Hematopoietic multipotent progenitor cell (in vitro differentiated cells): ENCODE results near the gene CHD9. TPM values are rescaled to one million over a fixed set of nuclear protein-coding genes. Genes with fewer than 3 reads are reported as not detected.
A peak's percentile ranks its signal among the peaks of the same experiment; 100 is the strongest.
"Not testable (repeated sequence)": the region's sequence is repeated elsewhere in the genome, so short reads cannot be mapped to it uniquely, and the experiment has no call there.

ENCODE experiments used
- DNase-seq, 3 donors: peaks; one replicate each; pipeline ENCODE4 v3.0.0-alpha.2; 2011 to 2015; ENCODE audit warnings: low read depth in 2 of 3, low spot score in 2 of 3
- total RNA-seq: library from RNA; depleted of rRNA; stranded (reverse); fragments of >200 nt; gene quantifications from one replicate; pipeline ENCODE4 v1.2.3, GENCODE V29; 2012

CHD9 gene
- total RNA-seq, 1 donor, result 44.7 TPM

DNA sequence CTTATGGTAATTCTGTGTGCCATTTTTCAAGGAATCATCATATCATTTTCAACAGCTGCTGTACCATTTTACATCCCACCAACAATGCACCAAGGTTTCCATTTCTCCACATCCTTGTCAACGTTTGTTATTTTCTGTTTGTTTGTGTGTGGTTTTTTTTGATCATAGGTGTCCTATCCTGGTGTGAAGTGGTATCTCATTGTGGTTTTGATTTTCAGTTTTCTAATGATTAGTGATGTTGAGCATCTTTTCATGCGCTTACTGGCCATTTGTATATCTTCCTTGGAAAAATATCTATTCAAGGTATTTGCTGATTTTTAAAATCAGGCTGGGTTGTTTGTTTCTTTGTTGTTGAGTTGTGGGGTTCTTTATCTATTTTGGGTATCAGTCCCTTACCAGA is 15.0 kb downstream of the CHD9 start:
- DNase-seq, result no peak

DNA sequence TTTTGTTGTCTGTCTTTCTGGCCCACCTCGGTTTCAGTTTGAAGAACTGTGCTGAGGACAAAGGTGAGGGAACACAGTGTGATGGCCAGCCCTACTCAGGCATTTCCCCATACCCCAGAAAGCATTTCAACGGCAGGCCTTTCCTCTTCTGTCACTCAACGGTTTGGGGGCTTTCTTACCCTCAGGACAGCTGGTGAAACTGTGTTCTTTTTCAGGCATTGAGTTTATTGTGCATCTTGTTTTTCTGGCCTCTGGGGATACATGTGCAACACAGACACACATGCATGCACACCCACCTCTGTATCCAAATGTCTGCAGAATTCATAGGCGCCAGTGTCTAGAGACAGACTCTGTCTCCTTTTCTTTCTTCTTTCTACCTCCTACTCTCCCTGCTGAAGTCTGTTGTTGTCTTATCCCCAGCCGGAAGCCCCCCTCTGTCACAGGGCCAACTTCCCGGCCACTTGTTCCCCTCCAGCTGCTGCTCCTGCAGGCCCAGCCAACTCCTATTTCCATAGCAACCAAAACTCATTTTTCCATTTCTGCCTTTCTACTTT is 17.0 kb downstream of the CHD9 start:
- DNase-seq, result peak in 2 of 3 donors; percentile 40 to 67

DNA sequence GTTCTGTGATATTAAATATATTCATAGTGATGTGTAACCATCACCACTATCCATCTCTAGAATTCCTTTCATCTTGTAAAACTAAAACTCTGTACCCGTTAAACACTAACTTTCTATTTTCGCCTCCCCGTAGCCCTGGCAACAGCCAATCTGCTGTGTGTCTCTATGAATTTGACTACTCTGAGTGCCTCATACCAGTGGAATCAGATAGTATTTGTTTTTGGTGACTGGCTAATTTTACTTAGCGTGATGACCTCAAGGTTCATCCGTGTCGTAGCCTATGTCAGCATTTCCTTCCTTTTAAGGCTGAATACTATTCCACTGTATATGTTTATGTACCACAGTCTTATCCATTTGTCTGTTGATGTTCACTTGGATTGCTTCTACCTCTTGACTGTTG is 18.2 kb downstream of the CHD9 start:
- DNase-seq, result no peak

DNA sequence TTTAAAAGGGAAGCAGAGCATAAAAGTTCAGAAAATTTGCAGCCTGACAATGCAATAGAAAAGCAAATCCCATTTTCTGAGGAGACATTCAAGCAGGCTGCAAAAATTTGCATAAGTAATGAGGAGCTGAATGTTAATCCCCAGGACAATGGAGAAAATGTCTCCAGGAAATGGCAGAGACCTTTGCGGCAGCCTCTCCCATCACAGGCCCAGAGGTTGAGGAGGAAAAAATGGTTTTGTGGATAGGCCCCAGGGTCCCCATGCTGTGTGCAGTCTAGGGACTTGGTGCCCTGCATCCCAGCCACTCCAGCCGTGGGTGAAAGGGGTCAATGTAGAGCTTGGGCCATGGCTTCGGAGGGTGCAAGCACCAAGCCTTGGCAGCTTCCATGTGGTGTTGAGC is 19.5 kb downstream of the CHD9 start:
- DNase-seq, result not testable (repeated sequence)

DNA sequence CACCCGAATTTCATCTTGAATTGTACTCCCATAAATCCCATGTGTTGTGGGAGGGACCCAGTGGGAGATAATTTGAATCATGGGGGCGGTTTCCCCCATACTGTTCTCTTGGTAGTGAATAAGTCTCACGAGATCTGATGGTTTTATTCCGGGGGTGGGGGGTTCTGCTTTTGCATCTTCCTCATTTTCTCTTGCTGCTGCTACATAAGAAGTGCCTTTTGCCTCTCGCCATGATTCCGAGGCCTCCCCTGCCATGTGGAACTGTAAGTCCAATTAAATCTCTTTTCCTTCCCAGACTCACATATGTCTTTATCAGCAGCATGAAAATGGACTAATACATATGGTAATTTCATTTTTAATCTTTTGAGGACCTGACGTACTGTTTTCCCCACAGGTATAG is 20.7 kb downstream of the CHD9 start:
- DNase-seq, result not testable (repeated sequence)

DNA sequence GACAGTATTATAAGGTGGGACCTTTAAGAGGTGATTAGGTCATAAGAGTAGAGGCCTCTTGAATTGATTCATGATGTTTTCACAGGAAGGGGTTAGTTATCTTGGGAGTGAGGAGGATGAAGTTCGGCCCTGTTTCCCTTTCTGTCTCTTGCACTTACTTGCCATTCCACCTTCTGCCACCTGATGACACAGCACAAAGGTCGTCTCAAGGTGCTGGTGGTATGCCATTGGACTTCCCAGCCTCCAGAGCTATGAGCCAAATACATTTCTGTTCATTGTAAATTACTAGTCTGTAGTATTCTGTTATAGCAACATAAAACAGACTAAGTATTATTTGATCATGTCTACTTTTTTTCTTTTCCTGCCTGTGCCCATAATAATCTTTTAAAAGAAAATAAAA is 23.5 kb downstream of the CHD9 start:
- no peak for DNase-seq

DNA sequence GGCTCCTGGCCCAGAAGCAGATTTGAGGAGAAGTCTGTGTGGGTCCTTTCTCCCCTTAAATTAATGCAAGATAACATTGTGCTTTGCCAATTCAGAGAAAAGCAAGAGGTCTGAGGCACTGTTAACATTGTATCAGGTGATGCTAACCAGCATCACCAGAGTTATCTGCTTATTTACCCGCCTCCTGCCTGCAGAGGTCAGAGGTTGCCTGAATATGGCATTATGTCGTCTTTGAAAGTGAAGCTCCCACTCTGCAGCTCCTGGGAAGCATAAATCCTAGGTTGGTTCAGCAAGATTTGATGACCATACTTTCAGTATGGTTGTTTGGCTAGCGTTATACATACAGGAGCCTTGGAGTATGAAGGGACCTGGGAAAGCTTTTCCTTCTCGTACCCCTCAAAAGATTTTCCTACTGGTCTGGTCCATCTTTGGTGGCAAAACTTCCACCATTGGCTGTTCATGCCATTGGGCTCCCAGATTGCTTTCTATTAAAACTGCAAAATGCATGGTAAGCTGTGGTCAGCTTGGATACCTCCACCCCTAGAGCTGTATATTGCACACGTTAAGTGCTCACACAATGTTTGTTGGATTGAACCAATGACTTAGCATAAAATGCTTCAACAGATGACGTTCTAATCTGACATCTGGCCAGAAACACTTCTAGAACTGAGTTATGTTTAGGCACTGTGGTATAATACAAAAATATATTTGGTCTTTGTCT is 24.1 kb downstream of the CHD9 start:
- DNase-seq, result peak in 1 of 3 donors; percentile 40

DNA sequence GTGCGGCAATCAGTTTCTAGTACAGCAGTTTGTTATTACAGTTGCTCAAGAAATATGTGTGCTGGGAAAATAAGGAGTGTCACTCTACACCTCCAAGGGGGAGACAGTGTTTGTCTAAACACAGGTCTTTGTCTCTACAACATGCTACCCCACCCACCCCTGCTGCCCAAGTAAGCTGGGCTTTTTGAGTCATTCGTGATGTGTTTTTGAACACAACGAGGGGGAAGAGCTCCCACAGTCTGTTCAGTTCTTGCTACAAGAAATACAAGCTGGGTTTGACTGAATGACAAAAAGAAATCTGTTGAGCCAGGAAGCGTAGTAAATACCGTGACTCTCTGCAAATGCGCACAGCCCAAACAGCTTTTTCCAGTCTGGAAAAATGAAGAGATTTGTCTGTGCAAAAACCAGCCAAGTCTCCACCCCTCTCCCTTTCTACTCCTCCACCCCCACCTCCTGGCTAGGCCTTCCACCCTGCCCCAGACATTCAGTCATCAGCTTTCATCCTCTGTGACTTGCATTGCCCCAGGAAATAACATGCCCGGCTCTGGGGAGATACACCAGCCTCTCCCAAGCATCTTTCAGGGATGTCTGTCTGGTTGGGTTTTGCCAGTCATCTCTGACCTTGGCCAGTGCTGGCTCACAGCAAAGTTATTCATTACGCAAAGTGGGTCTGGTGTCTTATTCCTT is 25.7 kb downstream of the CHD9 start:
- DNase-seq, result no peak

DNA sequence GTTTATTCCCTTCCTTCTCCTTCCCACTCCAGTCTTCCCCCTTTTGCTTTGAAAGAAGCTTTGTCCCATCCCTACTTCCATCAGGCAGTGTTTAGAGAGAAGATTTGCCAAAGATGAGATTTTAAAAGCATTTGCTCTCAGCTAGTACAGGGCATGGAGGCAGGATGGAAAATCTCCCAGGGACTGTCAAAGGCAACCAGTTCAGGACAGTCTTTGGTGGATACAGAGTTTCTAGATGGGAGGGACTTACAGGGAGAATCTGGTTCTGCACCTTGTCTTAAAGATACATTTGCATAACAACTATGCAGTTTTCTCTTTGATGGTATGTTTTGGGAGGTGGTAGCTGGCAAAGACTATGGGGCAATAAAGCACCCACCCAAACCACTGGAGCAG is 26.2 kb downstream of the CHD9 start:
- DNase-seq, result no peak

DNA sequence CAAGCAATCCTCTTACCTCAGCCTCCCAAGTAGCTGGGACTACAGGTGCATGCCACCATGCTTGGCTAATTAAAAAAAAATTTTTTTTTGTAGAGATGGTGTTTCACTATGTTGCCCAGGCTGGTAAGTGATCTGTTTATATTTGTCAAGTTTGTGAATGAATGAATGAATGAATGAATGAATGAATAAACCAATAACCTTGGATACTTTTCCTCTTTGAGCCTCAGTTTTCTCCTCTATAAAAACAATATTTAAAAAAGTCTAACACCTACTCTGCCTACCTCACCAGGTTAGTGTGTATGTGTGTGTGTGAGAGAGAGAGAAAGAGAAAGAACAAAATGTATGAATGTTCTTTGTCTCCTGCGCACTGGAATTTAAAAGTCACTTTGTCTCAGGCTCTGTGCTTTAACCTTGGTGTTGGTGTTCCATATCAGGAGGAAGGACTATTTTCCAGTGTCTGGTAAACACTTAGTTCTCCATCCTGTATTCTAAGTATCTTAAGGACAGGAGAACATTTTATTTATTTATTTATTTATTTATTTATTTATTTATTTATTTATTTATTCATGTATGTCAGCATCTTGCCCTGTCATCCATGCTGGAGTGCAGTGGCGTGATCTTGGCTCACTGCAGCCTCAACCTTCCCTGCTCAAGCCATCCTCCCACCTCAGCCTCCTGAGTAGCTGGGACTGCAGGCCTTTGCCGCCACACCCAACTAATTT is 27.1 kb downstream of the CHD9 start:
- DNase-seq, result no peak

DNA sequence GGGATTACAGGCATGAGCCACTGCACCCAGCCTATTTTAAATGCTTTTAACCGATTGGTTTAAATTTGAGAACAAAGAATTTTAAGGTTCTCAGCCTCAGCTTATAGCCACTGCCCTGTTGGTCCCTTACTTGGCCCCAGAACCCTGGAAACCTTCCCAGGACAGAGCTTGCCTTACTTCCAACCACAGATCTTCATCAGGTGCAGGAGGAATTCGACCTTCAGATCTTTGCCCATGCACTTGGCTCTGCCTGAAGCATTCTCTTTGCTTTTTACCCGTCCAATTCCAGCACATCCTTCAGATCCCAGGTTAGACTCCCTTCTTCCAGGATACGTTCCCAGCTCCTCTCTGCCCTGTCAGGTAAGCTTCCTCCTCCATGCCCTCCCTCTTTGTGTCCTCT is 27.7 kb downstream of the CHD9 start:
- DNase-seq, result no peak

DNA sequence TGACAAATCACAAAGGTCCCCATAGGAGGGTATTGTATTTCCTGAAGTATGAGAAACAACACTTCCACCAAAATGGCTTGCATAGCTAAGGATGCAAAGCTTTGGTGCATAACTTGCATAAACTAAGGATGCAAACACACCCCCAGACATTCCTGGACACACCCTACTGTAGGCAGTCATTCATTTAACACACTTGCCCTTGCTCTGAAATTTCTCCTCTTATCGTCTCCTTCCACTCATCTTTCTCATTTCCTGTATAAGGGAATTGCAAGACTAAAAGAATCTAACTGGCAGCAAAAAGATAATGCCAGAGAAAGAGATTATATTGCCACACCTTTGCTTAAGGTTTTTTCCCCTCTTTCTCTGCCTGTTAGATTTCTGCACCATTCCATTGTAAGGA is 28.3 kb downstream of the CHD9 start:
- no peak for DNase-seq

DNA sequence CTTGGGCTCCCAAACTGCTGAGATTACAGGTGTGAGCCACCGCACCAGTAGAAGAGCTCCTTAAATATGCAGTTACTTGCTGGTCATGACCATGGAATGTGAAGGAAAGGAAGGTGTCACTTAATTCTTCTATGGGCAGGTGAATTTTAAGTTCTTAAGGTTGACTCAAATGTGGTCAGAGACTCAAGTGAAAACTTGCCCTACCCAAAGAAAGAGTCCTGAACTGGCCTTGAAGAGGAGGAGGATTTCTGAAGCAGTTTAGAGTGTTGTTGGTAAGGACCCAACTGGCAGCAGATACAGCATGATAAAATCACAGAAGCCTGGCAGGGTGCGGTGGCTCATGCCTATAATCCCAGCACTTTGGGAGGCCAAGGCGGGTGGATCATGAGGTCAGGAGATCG is 29.4 kb downstream of the CHD9 start:
- DNase-seq, result no peak

DNA sequence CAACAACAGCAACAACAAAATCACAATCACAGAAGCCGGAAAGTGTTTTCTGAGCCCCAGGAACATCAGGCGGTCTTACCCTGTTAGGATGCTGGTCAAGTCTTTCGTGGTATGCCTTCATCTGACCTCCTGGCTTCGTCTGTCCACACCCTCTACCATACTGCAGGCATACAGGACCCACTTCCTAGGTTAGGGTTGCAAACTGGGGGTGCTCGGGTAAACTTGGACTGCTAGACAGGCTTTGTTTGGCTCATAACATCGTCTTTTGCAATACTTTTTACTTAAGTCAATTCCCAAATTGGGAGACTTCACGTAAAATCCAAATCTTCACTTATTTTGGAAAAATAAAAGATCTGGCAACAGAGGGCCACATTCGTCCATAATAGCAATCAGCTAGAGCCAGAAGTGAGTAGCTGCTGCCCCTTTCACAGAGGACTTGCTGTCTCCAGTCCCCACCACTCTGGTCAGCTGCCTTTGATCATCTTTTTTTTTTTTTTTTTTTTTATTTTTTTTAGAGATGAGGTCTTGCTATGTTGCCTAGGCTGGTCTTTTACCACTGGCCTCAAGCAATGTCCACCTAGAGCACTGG is 30.0 kb downstream of the CHD9 start:
- no peak for DNase-seq

DNA sequence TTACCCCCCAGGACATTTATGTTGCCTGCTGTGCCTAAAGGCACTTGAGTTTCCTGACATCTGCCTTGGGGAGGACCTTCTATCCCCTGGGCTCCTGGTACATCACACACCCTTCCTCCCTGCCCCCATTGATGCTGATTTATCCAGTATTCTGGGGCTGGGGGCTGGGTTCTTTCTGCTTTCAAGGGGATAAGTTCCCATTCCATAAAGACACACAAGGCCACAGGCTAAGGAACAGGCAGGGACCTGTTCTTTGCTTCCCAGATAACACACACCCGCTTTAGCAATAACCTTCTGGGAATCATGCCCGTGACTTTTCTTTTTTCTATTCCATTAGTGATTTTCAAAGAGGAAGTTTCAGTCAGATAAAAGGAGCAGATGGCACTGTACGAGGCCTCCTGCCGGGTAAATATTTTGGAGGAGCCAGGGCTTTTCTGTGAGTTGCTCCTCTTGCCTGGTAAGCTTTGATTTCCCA is 30.6 kb downstream of the CHD9 start:
- DNase-seq, result no peak

DNA sequence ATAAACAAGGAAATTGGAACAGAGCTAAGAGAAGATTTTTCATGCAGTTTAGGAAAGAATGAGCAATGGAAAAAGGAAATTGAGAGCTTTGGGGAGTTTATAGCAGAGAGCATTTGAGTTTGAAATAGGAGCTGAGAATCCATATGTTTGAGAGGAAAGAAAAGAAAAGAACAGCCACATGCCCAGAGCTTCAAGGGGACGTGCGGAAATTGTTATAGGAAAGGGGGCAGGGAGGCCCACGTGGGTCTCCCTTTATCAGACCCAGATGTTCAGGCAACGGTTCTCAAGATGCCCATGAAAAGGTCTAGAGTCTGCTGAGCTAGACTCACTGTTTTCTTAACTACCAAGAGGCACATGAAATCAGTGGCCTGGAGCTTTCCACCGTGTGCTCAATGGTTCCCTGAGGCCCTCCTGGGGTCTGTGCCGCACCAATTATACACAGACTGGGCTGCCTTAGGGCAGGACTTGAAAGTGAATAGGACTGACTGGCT is 31.2 kb downstream of the CHD9 start:
- no peak for DNase-seq

DNA sequence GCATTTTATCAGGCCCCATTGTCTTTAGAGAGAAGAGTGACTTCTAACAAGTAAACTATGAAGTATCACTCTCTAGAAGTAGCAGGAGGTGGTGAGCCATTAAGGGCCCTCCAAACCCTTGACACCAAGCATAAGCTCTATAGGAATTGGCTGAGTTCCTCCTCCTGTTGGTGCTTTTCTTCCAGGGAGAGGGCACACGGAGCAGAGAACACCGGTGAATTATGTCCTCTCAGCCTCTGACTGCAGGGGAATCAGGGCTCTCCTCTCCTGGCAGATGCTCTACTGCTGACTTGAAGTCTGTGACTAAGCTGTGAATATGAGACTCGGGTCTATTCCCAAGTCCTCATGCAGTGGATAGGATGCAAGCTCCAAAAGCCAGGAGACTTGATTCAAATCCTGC is 32.3 kb downstream of the CHD9 start:
- no peak for DNase-seq

DNA sequence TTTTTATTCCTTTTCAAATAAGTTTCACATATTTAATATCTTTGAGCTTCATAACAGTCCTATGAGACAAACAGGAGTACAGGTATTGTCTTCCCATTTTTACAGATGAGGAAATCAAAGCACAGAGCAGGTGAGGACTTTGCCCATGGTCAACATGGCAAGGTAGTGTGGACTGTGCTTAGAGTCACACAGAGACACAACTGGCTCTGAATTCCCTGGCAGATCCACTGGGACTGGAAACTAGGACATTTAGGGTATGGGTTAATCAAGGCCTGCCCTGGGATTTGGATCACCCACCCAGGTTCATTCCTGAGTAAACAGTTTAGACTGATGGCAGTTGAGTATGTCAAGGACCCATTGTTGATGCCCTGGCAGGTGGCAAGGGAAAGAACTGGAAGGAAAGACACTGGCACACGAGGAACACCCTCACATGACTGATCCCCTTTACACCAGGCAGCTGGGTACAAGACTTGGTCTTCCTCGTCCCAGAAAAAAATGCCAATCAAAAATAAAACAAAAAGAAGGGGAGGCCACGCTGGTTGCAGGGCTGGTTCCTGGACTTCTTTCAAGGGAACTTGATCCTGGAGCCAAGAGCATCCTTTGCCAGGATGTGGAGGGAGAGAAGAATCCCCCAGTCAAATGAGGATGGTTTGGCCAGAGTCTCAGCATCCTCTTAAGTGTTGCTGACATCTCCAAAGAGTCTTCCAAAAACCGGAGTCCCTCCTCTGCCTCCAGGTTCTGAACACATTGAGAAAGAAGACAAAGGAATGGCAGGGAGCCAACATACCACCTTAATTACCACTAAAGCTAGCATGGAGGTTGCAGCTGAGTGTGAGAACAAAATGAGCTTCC is 34.9 kb downstream of the CHD9 start:
- no peak for DNase-seq

DNA sequence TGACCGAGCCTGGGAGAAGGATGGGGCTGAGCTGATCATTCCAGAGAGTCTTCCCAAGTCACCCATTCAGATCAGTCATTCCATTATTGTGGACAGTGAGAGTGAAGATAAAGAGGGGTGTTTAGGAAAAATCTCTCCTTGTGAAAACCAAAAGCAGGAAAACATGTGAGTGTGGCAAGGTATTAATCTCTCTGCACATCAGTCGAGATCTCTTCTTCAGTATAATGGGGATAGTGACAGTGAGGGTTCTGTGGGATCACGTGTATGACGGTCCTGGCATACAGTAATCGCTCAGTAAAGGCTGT is 35.4 kb downstream of the CHD9 start:
- DNase-seq, result no peak
